Stimulated activated CD4-positive, alpha-beta T cell treated with anti-CD3 and anti-CD28 coated beads, Interleukin-1b, Interleukin-23, amount 100 ng/mL, for 4 hours (primary cell): ENCODE results near the gene KATNIP.

ENCODE experiments used
- DNase-seq, 2 donors: peaks; one replicate each; pipeline ENCODE4 v3.0.0-alpha.2; 2020; ENCODE audit warnings: low read depth in 2 of 2

KATNIP gene

DNA sequence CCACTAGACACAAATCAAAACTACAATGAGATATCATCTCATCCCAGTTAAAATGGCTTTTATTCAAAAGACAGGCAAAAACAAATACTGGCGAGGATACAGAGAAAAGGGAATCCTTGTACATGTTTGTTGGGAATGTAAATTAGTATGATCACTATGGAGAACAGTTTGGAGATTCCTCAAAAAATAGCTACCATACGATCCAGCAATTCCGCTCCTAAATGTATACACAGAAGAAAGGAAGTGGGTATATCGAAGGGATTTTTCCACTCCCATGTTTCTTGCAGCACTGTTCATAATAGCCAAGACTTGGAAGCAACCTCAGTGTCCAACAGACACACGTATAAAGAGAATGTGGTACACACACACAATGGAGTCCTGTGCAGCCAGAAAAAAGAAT lies 35.3 kb downstream of the KATNIP start:
- no peak for DNase-seq

DNA sequence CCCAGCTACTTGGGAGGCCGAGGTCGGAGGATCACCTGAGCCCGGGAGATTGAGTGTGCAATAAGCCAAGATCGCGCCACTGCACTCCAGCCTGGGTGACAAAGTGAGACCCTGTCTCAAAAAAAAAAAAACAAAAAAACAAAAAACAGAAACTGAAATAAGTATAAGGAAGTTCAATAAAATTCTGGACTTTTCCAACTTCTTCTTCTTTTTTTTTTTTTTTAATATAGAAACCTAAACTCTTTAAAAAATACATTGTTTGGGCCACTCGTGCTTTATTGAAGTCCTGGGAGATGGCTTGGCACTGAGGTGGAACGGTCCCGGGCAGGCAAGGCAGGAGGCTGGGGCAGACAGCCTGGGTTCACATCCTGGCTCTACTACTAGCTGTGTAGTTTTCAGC lies 36.8 kb downstream of the KATNIP start:
- DNase-seq: no peak

DNA sequence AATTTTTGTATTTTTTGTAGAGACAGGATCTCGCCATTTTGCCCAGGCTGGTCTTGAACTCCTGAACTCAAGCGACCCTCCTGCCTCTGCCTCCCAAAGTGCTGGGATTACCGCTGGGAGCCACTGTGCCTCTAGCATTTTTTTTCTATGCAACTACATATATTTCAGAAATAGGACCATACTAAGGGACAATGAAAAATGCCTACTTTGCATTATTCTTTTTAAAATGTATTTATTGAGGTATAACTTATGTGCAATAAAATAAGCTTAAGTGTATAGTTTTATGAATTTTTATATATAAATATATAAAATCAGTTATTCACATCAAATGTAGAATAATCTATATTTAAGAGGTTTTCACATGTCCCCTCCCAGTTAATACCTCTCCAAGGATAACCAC lies 38.1 kb downstream of the KATNIP start:
- DNase-seq: no peak

GRCh38 chr16:27591837-27592236 lies 41.9 kb downstream of the KATNIP start:
- no peak for DNase-seq

GRCh38 chr16:27595475-27595874 lies 45.5 kb downstream of the KATNIP start:
- no peak for DNase-seq

- no peak for DNase-seq
Observed at GRCh38 chr16:27595993-27596392, 46.0 kb downstream of the KATNIP start.

- DNase-seq: no peak
Observed at GRCh38 chr16:27596411-27596810, 46.5 kb downstream of the KATNIP start.

DNA sequence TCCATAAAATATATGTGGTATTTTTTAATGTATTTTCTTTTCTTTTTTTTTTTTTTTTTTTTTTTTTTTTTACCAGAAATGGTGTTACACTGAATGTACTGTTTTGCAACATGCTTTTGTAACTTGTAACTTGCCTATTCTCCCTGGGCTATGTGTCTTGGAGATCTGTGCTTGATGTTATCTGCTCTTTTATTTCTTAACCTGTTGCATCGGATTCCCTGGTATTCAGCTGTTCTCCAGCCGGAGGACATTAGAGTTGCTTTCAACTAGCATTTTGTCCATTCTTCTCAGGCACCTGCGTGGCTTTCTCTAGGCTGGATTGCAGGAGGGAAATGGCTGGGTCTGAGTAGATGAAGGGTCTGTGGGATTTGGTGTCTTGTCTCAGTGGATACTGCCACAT lies 47.4 kb downstream of the KATNIP start:
- DNase-seq: no peak

DNA sequence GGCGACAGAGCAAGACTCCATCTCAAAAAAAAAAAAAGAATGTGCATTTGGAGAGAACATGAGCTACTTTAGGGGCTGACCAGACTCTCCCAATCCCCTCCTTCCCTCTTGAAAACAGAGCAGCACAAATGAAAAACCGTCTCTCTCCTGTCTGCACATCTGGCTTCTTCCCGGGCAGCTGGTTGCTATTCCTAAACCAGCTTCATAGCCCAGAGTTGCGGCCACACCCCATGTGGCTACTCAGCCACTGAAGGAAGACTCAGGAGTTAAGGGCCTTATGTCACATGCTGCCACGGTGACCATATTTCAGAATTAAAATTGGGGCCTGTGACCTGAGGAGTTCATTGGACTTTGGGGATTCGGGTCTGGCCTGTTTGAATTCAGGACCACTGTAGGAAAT lies 48.3 kb downstream of the KATNIP start:
- no peak for DNase-seq

DNA sequence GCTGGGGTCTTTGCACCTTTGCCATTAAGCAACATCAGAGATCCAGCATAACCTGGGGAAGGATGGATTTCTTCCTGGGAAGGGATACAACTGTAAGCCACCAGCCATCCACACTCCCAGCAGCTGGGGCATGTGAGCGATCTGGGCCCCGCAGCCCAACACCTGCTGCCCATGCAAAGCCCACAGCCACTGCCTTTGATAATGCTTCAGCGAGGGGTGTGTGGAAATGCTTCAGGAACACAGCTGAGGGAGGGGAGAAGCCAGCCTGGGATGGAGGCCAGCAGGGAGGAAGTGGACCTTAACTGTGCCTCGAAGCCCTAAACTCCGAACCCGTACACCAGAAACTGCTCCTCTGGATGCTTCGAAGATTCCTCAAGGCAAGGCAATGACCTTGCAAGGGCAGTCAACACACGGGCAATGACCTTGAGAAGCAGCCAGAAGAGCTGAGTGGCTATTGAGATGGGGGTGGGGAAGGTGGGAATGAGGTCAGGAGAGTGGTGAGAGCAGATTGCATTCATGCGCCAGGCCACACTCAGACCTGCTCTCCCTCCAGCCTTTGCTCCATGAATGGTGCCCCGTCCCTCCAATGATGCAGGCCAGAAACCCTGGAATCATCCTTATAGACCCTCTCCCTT lies 49.1 kb downstream of the KATNIP start:
- DNase-seq: no peak

- DNase-seq: no peak
Observed at GRCh38 chr16:27599606-27600005, 49.7 kb downstream of the KATNIP start.
